HG03457 (cell line): ENCODE data around the gene AIFM3.
"Not testable (repeated sequence)": the region's sequence is repeated elsewhere in the genome, so short reads cannot be mapped to it uniquely, and the experiment has no call there.

Experiments
- ATAC-seq: cut with Tn5 transposase; IDR thresholded peaks from one replicate; pipeline ENCODE4 v1.9.1; 2021; ENCODE audit warnings: moderate number of reproducible peaks; ENCODE audit not compliant: unreplicated experiment

Gene AIFM3

DNA sequence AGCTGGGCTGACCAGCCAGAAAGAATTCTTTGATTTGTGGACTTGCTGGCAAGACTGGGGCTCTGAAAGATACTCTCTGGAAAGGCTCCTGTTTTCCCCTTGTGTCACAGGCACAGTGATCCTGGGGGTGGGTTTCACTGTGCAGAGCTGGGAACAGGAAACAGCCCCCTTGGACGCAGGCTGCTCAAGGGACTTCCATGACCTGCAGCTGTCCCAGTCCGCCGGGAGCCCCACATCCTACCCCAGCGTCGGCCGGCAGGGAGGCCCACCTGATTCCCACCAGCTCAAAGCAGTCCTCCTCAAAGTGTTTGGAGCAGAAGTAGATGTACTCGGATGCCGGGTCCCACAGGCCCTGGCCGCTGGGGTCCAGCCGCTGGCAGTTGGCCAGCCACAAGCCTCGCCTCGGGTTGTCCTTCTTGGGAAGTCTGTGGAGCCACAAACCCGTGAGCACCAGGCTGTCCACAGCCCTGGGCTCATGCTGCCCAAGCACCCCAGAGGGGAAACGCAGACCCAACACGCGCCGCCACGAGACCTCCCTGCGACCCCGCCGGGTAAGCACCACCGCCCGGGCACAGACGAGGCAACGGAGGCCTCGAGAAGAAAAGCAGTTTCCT, 34.0 kb downstream of the AIFM3 start:
- ATAC-seq = no peak

DNA sequence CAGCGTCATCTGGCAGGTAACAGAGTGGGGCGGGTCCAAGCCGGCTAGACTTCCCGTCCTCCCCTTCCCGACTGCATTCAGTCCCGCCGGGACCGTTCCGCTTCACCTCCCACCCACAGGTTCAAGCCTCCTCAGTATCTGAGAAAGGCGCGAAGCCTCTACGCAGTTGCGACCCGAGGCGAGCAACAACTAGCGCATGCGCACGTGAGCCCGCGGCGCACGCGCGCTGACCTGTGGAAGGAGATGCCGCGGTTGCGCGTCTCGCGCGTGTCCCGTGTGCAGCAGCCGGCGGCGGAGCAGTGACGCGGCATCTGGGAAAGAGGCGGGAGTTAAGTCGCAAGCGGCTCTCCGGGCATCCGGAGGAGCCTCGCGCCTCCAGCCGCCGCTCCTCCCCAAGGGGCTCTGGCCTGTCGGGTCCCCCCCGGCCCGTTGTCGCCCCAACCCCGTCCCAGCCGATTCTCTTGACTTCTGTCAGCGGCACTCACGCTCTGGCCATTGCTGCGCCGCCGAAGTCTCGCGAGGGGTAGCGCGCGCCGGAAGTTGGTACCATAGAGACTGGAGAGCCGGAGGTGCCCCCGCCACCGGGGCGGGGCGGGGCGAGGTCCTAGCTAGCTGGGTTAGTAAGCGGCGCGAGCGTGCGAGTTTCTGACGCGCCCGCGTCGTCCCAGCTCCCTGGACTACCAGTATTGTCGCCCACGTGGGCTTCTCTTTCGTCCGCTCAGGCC, 34.7 kb downstream of the AIFM3 start, which contains the start of gene THAP7:
Gene THAP7, minus strand, starts transcription at position 518 of the 725 bp plus-strand sequence. Its CDS starts 207 bp downstream, at position 311.
- ATAC-seq = peak; percentile 57

DNA sequence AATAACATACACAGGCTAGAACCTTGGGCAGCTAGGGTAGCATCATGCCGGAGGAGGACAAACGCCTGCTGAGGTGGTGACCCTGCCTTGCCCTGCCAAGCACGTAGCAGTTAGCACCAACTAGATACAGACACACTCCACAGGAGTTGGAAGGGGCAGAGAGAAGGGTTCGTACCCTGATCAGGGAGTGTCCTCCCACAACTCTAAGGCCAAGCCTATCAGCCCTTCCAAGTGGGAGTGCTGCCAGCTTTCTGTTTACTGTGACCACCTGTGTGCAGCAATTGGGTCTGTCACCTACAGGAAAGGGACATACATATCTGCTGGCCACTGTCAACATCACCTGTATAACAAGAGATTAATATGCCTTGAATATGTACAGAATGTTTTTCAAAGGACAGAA, 36.7 kb downstream of the AIFM3 start:
- no peak for ATAC-seq

DNA sequence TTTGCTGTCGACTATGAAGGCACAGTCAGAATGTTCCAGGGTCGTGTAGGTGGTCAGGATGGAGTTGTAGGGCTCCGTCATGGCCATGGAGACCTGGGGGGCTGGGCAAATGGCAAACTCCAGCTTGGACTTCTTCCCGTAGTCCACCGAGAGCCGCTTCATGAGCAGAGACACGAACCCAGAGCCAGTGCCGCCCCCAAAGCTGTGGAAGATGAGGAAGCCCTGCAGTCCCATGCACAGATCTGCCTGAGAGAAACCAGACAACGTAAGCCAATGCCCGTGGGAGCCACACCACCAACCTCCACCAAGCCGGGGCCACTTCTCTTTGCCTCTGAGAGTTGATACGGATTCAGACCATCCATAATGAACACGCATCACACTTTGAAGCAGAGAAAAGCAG, 42.2 kb downstream of the AIFM3 start:
- ATAC-seq = not testable (repeated sequence)

GRCh38 chr22:21009638-21010425, 42.8 kb downstream of the AIFM3 start:
- ATAC-seq = no peak

GRCh38 chr22:21010426-21011113, 43.5 kb downstream of the AIFM3 start:
- no peak for ATAC-seq

DNA sequence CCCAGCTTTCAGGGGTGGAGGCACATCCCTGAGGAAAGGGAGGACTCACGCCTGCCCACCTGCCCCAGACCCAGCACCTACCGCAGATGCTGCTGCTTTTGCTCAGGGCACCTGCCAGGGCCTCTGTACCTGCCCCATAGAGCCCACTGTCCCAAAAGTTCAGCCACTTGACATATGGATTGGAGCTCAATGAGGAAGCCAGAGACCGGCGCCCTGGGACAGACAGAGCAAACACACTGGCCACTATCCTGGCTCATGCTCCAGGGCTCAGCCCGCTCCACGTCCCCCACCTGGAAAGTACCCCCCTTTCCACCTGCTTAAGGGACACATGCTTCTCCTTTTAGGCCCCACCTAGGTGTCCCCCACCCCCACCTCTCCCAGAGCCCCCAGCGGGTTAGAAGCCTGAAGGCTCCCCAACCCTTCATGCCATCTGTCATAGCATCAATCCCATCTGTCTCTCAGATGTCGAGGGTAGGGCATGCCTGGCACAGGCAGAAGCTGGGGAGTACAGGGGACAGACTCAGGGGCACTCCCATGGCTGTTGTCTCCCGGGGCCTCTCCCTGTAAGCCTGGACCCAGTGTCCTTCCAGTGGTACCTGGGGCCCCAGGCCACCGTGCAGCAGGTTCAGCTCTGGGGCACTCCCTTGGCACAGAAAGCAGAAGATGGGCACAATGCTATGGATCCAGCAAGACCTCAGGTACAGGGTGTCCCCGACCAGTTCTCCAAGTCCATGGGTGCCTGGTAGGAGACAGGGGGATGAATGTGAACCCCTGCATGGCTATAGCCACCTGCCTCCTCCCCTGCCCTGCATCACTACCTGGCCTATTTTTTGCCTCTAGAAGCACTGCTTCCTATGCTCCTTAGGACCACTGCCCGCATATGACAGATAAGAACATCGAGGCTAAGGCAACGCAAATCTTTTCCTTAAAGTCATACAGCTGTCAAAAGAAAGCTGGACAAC, 45.7 kb downstream of the AIFM3 start:
- no peak for ATAC-seq

DNA sequence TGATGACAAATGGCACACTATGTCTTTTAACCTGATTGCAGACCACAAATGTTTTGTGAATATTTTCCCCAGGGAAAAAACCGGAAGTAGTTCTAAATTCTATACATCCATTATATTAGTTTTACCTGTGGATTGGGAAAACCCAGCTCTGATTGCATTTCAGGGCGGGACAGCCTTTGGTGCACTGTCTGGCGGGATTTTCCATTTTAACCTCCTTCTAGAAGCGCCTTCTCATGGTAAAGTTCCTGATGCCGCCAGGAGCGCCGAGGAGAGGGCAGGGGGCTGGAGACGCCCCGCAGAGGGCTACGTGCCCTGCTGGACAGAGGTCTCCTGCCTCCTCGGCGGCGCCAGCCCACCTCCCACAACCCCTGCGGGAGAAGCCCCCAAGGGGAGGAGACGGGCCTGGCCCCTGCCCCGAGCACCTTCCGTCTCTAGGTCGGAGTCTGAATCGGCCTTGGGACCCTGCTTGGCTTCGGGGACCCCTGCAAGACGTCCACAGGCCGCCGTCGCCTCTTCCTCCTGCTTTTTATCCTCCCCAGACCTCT, 46.7 kb downstream of the AIFM3 start:
- ATAC-seq = no peak

DNA sequence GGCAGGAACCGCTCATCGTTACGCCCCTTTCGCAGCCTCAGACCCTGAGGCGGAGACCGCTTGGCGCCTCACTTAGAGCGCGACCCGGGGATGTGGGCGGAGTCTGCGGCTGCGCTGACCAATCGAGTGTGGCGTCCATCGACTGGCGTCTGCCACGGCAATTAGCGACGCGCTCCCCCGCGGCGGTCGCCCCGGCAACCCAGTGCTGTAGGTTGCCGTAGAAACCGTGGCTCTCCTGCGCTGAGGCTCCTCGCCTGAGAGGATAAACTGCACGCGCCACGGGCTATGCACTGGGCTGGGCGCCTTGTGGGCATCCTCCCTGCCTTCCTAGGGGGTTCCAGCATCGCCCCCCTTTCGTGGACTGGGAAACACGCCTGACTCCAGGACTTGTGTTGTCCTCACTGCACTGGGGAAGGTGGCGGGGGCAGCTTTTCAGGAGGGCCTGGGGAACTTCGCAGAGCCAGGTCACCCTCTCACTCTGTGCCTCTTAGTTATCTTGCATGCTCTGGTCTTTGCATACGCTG, 47.2 kb downstream of the AIFM3 start:
- peak; percentile 75 for ATAC-seq

DNA sequence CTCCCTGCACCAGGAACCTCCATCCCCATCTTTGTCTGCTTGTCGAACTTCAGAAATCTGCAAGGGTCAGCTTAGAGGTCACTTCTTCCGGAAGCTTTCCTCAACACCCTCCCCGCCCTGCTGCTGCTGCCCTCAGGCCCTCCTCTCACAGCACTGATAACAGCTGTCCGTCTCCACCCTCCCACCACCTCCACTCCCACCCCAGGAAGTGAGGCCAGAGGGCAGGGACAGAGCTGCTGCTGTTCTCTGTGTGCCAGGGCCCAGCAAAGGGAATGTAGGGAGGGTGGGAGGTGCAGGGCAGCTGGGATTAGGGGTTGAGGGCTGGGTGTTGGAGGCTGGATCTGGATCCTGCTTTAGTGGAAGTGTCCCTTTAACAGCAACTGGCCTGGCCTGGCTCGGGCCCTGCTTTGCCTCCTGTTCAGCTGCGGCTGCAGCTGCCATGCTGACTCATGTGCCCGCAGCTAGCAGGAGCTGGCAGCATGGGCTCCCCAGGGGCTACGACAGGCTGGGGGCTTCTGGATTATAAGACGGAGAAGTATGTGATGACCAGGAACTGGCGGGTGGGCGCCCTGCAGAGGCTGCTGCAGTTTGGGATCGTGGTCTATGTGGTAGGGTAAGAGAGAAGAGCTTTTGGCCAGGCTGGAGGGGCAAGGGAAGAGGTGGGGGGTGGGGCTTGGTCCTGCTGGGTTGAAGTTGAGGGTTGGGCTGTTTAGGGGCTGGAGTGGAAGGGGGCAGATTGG, 47.8 kb downstream of the AIFM3 start, which contains the start of gene P2RX6:
Gene P2RX6, plus strand, starts transcription at position 440 of the 740 bp plus-strand sequence. Its CDS starts 10 bp downstream, at position 450.
- no peak for ATAC-seq

- no peak for ATAC-seq
Measured at GRCh38 chr22:21015466-21016006, 48.5 kb downstream of the AIFM3 start.

- no peak for ATAC-seq
Measured at GRCh38 chr22:21016644-21017420, 49.8 kb downstream of the AIFM3 start.

- ATAC-seq = no peak
Measured at GRCh38 chr22:21018314-21018713, 51.3 kb downstream of the AIFM3 start.

DNA sequence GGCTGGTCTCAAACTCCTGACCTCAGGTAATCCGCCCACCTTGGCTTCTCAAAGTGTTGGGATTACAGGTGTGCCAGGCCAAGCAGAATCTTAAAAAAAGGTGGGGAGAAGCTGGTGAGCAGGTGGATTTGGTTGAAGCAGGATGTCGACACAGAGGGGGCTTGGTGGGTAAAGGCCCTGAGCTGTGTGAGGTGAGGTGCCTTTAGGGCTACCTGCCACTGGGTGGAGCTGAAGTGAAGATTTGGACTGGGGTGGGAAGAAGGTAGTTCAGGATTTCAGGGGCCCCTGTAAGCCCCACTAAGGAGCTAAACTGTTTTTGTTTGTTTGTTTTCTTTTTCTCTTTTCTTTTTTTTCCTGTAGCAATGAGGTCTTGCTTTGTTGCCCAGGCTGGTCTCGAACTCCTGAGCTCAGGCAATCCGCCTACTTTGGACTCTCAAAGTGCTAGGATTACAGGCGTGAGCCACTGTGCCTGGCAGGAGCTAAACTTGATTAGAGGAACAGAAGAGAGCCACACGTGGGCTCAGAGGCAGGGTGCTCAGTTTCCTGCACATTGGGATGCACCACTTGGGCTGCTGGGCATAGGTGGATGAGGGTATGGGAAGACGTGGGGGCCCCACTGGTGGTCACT, 53.9 kb downstream of the AIFM3 start:
- no peak for ATAC-seq

- no peak for ATAC-seq
Measured at GRCh38 chr22:21022507-21022906, 55.5 kb downstream of the AIFM3 start.

- no peak for ATAC-seq
Measured at GRCh38 chr22:21022955-21023614, 56.0 kb downstream of the AIFM3 start.

DNA sequence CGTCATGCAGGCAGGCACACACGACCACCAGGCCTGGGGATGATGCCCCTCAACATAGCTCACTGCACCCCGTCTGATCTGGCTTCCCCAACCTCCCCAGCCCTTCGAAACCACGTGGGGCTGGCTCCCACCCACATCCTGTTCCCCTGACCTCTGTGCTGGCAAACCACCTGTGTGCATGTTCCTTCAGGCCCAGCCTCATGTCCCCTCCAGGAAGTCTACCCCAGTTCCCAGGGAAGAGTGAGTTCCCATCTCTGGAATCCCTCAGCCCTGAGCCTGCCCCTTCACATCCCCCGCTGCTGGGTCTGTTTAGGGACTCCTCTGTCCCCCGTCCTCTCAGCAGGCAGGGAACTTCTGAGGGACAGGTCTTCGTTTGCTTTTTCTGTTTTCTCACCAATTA, 58.2 kb downstream of the AIFM3 start:
- no peak for ATAC-seq
